Stimulated activated CD8-positive, alpha-beta memory T cell treated with anti-CD3 and anti-CD28 coated beads, Interleukin-12 subunit alpha, Interleukin-12 subunit beta, amount 100 ng/mL, for 24 hours (primary cell): ENCODE measurements around the gene LHFPL2.

Experiments
- DNase-seq: peaks from one replicate; pipeline ENCODE4 v3.0.0-alpha.2; 2020; ENCODE audit errors: extremely low read depth

Gene LHFPL2

DNA sequence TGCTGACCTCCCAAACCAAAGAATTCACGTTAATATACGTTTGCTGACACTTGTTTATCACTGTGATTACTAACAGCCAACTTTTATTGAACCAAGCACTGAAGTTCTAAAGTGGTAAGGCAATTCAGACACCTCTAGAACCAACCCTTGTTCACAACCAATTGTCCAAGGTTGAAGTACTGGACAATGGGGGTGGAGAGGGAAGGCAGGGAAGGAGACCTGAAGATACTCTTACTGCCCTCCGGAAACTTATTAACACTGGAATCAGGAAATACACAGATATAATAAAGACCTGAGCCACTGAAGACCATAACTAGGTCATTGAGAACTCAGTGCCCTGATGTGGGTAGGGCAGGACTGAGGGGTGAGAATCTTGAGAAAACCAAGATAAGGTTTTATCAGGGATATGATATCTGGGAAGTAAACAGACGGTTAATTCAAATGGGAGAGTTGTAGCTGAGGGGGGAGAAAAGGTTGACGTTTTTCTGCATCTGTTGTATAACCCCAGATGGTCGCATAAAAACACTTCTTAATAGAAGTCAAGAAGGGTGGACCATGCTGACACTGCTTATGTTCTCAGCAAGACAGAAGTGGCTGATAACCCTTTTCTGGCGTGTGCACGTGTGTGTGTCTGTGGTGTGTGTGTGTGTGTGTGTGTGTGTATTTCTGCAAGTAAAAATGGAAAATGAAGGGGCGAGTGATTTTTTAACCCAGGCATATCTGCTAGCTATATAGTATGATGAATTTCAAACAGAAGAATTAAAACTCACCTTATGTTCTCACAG, 125.9 kb downstream of the LHFPL2 start:
- no peak for DNase-seq

- no peak for DNase-seq
Measured at GRCh38 chr5:78521455-78521854, 127.1 kb downstream of the LHFPL2 start.

GRCh38 chr5:78519198-78519941, 129.2 kb downstream of the LHFPL2 start:
- DNase-seq: no peak

GRCh38 chr5:78518365-78519197, 130.0 kb downstream of the LHFPL2 start:
- DNase-seq: no peak

DNA sequence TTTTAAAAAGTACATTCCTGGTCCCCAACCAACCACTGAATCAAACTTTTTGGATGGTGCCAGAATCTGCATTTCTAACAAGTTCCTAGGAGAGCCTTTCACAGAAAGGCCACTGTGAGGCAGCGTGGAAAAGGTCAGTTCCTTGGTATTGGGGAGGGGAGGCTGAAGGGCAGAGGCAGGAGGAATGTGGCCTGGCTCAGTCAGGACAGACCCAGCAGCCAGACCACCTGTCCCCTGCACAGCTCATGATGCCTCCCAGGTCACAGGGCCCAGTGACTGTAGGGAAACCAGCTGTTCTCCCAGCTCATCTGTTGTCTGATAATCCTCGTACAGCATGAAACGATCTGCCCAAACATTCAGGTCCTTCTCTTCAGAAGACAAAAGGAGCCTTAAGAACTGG, 132.9 kb downstream of the LHFPL2 start:
- no peak for DNase-seq

DNA sequence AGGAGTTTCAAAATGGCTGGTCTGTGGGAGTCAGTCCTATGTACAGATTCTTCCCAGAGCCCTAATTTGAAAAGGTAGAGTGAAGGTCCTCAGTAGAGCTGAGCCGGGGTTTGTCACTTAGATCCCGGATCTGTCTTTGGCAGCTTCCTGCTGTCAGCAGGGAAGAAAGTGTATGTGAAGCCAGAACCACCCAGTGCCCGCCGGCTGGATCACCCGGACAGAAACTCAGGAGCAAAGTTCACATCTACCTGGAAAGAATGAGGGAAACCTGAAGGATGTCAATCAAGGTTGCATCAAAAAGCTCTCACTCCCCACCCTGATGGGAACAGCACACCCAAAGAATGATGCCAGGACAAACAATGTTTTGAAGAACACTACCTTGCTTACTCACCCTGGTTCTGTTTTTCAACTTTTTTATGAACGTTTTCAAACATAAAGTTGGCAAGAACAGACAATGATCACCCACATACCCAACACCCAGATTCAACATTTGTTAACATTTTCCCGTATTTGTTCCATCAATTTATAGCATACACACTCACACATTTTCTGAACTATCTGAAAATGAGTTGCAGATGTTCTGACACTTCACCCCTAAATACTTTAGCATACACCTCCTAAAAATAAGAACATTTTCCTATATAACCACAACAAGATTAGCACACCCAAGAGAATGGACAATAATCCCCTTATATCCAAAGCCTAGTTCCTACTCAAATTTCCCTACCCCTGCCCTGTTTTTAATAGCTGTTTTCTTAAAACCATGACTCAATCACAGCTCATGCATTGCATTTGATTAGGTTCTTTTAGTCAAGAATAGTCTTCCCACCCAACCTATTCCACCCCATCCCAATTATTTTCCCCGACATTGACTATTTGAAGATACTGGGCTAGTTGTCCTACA, 133.9 kb downstream of the LHFPL2 start:
- no peak for DNase-seq

GRCh38 chr5:78513441-78513840, 135.1 kb downstream of the LHFPL2 start:
- no peak for DNase-seq

- no peak for DNase-seq
Measured at GRCh38 chr5:78512435-78512834, 136.1 kb downstream of the LHFPL2 start.

GRCh38 chr5:78511121-78511906, 137.3 kb downstream of the LHFPL2 start:
- DNase-seq: no peak

DNA sequence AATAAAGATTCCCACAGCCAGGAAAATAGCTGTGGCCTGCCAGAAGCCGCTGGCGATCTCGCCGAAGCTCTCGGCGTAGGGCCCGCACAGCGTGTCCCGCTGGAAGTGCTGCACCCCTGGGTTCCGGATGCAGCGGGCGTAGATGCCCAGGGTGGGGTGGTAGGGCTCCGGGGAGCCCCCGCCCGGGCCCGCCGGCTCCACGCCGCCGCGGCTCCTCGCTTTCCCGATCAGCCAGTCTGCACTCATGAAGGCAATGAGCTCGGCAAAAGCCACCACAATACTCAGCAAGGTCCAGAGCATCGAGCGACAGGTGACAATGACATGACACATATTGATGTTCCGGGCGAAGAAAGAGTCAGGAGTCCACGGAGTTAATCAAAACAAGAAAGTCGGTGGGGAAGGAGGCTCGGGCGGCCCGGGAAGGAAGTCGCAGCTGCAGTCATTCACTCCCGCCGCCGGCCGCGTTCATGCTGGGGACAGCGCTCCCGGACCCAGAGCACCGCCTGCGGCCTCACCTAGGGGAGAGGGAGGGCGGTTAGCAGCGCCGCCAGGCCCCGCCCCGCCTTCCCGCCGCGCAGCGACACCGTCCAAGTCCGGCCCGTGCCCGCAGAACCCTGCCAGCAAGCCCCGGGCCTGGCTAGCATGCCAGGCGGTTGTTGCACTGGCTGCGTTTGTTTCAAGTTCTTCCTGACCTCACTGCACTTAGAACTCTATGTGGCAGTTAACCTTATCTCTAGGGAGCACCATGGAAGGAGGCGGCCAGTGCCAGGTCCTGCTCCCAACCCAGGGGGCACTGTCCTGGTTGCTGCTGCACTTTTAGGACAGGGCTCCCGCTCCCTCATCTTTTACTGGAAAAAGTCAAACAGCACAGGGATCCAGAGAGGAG, 138.4 kb downstream of the LHFPL2 start:
- no peak for DNase-seq

- no peak for DNase-seq
Measured at GRCh38 chr5:78509145-78509865, 139.3 kb downstream of the LHFPL2 start.

DNA sequence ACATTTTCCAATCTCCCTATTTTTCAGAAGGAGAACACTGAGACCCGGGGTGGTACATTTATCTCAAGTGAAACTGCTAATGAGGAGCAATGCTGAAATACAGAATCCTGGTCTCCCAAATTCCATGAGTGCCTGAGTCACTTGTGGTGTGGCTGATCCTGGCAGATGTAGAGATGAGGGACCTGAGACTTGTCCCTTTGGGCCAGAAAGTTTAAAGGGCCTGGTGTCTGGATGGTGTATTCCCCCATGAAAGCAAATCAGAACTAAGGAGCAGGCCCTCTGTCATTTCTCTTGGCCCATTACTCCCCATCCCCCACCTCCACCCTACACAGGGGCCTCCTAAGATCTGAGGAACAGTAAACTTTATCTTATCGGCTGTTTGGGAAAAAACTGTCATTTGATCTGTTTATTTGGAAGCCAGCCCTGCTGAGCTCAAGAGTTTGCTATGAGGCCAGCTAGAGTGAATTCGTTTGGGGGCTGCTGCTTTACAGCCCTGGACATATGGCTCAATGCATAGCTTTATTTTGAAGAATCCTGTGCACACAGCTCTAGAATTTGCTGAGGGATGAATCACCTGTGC, 140.3 kb downstream of the LHFPL2 start:
- DNase-seq: no peak

DNA sequence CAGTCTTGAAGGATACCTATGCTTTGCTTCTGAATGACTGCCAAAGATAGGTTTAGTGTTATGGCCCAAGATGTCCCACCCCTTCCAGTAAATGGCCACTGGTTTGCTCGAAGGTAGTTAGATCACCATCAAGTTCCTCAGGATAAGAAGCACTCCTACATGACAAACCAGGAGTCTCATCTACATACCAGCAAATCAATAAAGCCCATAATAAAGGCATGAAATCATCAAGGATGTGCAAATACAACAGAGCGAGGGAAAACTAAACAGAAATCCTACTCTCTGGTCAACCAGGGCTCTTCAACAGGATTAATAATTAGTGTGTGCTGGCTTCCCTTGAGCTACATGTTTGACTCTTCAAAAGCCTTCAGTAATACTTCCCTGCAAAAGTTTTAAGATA, 141.0 kb downstream of the LHFPL2 start:
- DNase-seq: no peak

- no peak for DNase-seq
Measured at GRCh38 chr5:78506261-78507024, 142.1 kb downstream of the LHFPL2 start.

DNA sequence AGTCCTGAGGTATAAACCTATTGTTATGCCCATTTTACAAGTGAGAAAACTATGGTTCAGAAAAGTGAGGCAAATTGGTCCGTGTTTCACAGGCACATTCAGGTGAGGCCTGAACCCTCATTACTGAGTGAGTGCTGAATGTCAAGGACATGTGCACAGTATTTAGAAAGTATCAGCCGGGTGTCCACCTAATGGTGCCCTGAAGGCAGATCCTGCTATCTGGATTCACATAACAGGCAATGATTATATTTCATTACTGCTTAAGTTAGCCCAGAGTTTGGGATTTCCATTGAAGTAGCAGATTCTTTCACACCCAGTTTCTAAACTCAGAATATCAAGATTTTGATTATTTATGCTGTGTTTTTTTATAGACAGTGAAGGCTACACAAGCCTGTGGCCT, 142.7 kb downstream of the LHFPL2 start:
- DNase-seq: no peak

DNA sequence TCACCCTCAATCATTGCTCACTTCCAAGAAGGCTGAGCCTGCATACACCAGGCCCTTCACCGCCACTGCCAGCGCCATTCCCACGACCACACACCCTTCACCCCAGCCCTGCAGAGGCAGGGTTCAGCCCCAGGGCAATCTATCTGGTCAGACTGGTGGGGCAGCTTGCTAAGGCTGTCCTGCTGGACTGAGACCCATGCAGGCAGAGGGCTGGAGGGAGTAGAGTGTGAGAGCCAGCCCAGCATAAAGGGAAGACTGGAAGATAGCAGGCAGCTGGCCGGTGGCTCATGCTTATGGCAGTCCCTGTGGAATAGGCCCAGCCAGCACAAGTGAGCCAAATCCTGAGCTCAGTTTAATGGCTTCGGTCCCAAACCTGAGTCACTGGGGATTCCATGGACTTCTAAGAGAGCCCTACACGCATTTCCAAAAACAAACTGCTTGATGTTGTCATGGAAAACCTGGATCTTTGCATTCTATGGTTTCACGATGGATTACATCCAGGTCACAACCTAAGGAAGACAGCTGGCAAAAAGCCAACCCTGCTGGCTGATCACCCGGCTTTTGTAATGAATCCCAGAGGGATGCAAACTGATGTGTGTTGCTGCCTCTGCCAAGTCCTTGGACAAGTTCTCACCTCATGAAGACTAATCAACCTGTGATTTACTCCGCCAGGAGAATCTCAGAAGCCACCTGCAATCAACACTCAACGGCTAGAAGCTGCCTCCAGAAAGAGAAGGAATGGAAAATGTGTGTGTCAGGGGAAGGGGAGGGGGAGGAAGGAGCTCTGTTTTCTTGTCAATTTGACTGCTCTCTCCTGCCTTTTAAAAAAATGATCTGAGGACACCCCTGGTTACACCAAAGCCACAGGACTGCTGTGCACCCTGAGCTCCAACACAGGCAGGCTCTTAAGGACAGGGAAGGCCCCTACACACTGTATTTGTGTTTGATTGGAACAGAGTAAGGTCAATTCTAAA, 143.6 kb downstream of the LHFPL2 start:
- DNase-seq: no peak
